ENCODE results near the gene TDRD15. TPM values are rescaled to one million over a fixed set of nuclear protein-coding genes. Genes with fewer than 3 reads are reported as not detected.

Gene TDRD15
- total RNA-seq, 1 experiment from 2014 or later = not detected

GRCh38 chr2:21111012-21111411 is 12.8 kb upstream of the TDRD15 start:
- ChIA-PET CTCF (no interaction called here), POLR2A (no interaction called here)
- H3K4me1 ChIP-seq = no peaks in the 10 kb centered on the region
- no peak overlapping the region for H3K4me3 ChIP-seq (ENCODE audit: low read depth, low read length)
- DNase-seq = no peak
- Mint-ChIP-seq H3K36me3 (ENCODE audit: insufficient read depth, unreplicated experiment) (no peaks in the 10 kb centered on the region), H3K4me3 (ENCODE audit: unreplicated experiment) (no peak overlapping the region), H3K27me3 (ENCODE audit: insufficient read depth, unreplicated experiment) (peaks cover 7% of the 10 kb centered on the region), H3K27ac (ENCODE audit: unreplicated experiment) (no peak overlapping the region), H3K9me3 (ENCODE audit: unreplicated experiment) (no peaks in the 10 kb centered on the region), H3K4me1 (ENCODE audit: low read depth, unreplicated experiment) (no peaks in the 10 kb centered on the region)
- no peaks in the 10 kb centered on the region for H3K27me3 ChIP-seq (replicated peaks; ENCODE audit: control insufficient read depth, insufficient read depth, low read length)
- H3K9me3 ChIP-seq = no peaks in the 10 kb centered on the region
- TF ChIP-seq, protein P1, sequence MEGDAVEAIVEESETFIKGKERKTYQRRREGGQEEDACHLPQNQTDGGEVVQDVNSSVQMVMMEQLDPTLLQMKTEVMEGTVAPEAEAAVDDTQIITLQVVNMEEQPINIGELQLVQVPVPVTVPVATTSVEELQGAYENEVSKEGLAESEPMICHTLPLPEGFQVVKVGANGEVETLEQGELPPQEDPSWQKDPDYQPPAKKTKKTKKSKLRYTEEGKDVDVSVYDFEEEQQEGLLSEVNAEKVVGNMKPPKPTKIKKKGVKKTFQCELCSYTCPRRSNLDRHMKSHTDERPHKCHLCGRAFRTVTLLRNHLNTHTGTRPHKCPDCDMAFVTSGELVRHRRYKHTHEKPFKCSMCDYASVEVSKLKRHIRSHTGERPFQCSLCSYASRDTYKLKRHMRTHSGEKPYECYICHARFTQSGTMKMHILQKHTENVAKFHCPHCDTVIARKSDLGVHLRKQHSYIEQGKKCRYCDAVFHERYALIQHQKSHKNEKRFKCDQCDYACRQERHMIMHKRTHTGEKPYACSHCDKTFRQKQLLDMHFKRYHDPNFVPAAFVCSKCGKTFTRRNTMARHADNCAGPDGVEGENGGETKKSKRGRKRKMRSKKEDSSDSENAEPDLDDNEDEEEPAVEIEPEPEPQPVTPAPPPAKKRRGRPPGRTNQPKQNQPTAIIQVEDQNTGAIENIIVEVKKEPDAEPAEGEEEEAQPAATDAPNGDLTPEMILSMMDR (IDR thresholded peaks at IDR 0.05; ENCODE audit: insufficient read depth in 1 of 2, low read depth in 1 of 2, low read length in 1 of 2, severe bottlenecking in 1 of 2, unreplicated experiment in 1 of 2) = no peak
- H3K36me3 ChIP-seq (ENCODE audit: control insufficient read depth, insufficient read depth, low read length) = no peaks in the 10 kb centered on the region
- no TSS peak for BruUV-seq (replicated peaks)
- intact Hi-C loops (cut with micrococcal nuclease; ENCODE audit: unreplicated experiment) = no loop called here

- no peak overlapping the region for H3K4me3 Mint-ChIP-seq (ENCODE audit: unreplicated experiment)
- POLR2A ChIA-PET = no interaction called here
- no peaks in the 10 kb centered on the region for H3K36me3 Mint-ChIP-seq (ENCODE audit: insufficient read depth, unreplicated experiment)
- TF ChIP-seq, protein P1 (IDR thresholded peaks at IDR 0.05; ENCODE audit: insufficient read depth in 1 of 2, low read depth in 1 of 2, low read length in 1 of 2, severe bottlenecking in 1 of 2, unreplicated experiment in 1 of 2) = no peak
- H3K4me1 Mint-ChIP-seq (ENCODE audit: low read depth, unreplicated experiment) = peaks cover 6% of the 10 kb centered on the region
- Histone ChIP-seq H3K4me3 (ENCODE audit: low read depth, low read length) (no peak overlapping the region), H3K27me3 (replicated peaks; ENCODE audit: control insufficient read depth, insufficient read depth, low read length) (no peaks in the 10 kb centered on the region), H3K9me3 (no peaks in the 10 kb centered on the region), H3K4me1 (no peaks in the 10 kb centered on the region), H3K36me3 (ENCODE audit: control insufficient read depth, insufficient read depth, low read length) (no peaks in the 10 kb centered on the region)
- H3K27me3 Mint-ChIP-seq (ENCODE audit: insufficient read depth, unreplicated experiment) = no peaks in the 10 kb centered on the region
- no peaks in the 10 kb centered on the region for H3K9me3 Mint-ChIP-seq (ENCODE audit: unreplicated experiment)
- CTCF ChIA-PET = interaction anchor here (1.1 to 1.5 kb wide), 2 partner anchors 75 to 92 kb away, joined by 3 to 10 read pairs; partner anchors contain the start of gene APOB
- no peak for DNase-seq
- no peak overlapping the region for H3K27ac Mint-ChIP-seq (ENCODE audit: unreplicated experiment)
- intact Hi-C loops (cut with micrococcal nuclease; ENCODE audit: unreplicated experiment) = loop anchor here (1.0 to 5.0 kb wide), 7 partner anchors 47 to 456 kb away; no protein-coding TSS in a partner anchor
- BruUV-seq (replicated peaks) = no TSS peak
These were observed 6.1 kb upstream of the TDRD15 start for GRCh38 chr2:21117688-21118087.

GRCh38 chr2:21118302-21118920 is 5.4 kb upstream of the TDRD15 start:
- H3K36me3 ChIP-seq (ENCODE audit: control insufficient read depth, insufficient read depth, low read length) = no peaks in the 10 kb centered on the region
- Mint-ChIP-seq H3K36me3 (ENCODE audit: insufficient read depth, unreplicated experiment) (no peaks in the 10 kb centered on the region), H3K27me3 (ENCODE audit: insufficient read depth, unreplicated experiment) (no peaks in the 10 kb centered on the region), H3K27ac (ENCODE audit: unreplicated experiment) (no peak overlapping the region), H3K4me1 (ENCODE audit: low read depth, unreplicated experiment) (peaks cover 6% of the 10 kb centered on the region), H3K9me3 (ENCODE audit: unreplicated experiment) (no peaks in the 10 kb centered on the region), H3K4me3 (ENCODE audit: unreplicated experiment) (no peak overlapping the region)
- intact Hi-C loops (cut with micrococcal nuclease; ENCODE audit: unreplicated experiment) = loop anchor here (1.0 to 5.0 kb wide), 7 partner anchors 47 to 457 kb away; no protein-coding TSS in a partner anchor
- no peaks in the 10 kb centered on the region for H3K27me3 ChIP-seq (replicated peaks; ENCODE audit: control insufficient read depth, insufficient read depth, low read length)
- TF ChIP-seq, protein P1 (IDR thresholded peaks at IDR 0.05; ENCODE audit: insufficient read depth in 1 of 2, low read depth in 1 of 2, low read length in 1 of 2, severe bottlenecking in 1 of 2, unreplicated experiment in 1 of 2) = peak; percentile 72 to 74
- DNase-seq = peak; percentile 60 to 66
- no peaks in the 10 kb centered on the region for H3K9me3 ChIP-seq
- POLR2A ChIA-PET = interaction anchor here (0.5 kb wide), 1 partner anchor 13 kb away, joined by 4 read pairs; no protein-coding TSS in a partner anchor
- no peaks in the 10 kb centered on the region for H3K4me1 ChIP-seq
- H3K4me3 ChIP-seq (ENCODE audit: low read depth, low read length) = no peak overlapping the region
- BruUV-seq (replicated peaks) = no TSS peak
- CTCF ChIA-PET = interaction anchor here (1.1 to 1.5 kb wide), 2 partner anchors 75 to 93 kb away, joined by 3 to 10 read pairs; partner anchors contain the start of gene APOB

All from Caco-2 (cell line).